HEK293 (cell line): Measurements from ENCODE around the gene TNIP1.

ENCODE experiments used
- CTCF ChIA-PET: fragments of 350-600 bp; formaldehyde crosslinking; extraction: SDS; loops from one replicate; lab custom pipeline; 2021; ENCODE audit warnings: antibody characterized with exemption; lab: Yijun Ruan, JAX
- POLR2A ChIA-PET: fragments of 300-600 bp; formaldehyde crosslinking; extraction: SDS; loops from one replicate; lab custom pipeline; 2020; ENCODE audit warnings: antibody characterized with exemption, inconsistent platforms; lab: Yijun Ruan, JAX
- H3K27ac ChIP-seq: fragments of 200-500 bp; sonication (Bioruptor generic); 2 replicates; pipeline ENCODE4 v1.5.1; 2014; ENCODE audit warnings: low read depth, low read length, control low read depth, inconsistent platforms; ENCODE audit errors: extremely low read depth
- H3K36me3 ChIP-seq, 2 experiments: fragments of 200-500 bp in 1 of 2; sonication (Bioruptor generic) in 1 of 2; 1 replicate in 1 of 2; 2 replicates in 1 of 2; pipeline ENCODE4 v1.5.1; 2014 to 2017; ENCODE audit warnings: inconsistent platforms in 2 of 2, low read length in 2 of 2; ENCODE audit not compliant: control insufficient read depth in 2 of 2, insufficient read depth in 1 of 2
- H3K4me1 ChIP-seq: fragments of 200-500 bp; sonication (Bioruptor generic); 2 replicates; pipeline ENCODE4 v1.5.1; 2014; ENCODE audit warnings: mild to moderate bottlenecking, low read length, inconsistent platforms; ENCODE audit not compliant: control insufficient read depth, insufficient read depth
- H3K4me3 ChIP-seq: 2 replicates; pipeline ENCODE4 v1.5.1; 2011; ENCODE audit warnings: low read depth, mild to moderate bottlenecking, control low read depth, low read length, moderate library complexity
- H3K9me3 ChIP-seq: fragments of 200-500 bp; sonication (Bioruptor generic); 2 replicates; pipeline ENCODE4 v1.5.1; 2014; ENCODE audit warnings: low read depth, low read length, inconsistent platforms; ENCODE audit not compliant: control insufficient read depth, insufficient read depth
- HOXC10 ChIP-seq: sonication (generic); formaldehyde crosslinking; IDR thresholded peaks from 2 replicates; pipeline ENCODE4 v1.8.1; 2023; ENCODE audit warnings: mild to moderate bottlenecking, missing genetic modification reagents
- TCF7L2 ChIP-seq: IDR thresholded peaks from 2 replicates; pipeline ENCODE4 v1.6.1; 2011; ENCODE audit warnings: low read depth, mild to moderate bottlenecking, inconsistent platforms, low read length, moderate library complexity, borderline replicate concordance
- YY2 ChIP-seq: fragments of 450-650 bp; formaldehyde crosslinking; IDR thresholded peaks from 2 replicates; pipeline ENCODE4 v1.5.1; 2016; ENCODE audit warnings: missing biosample characterization, missing genetic modification characterization
- ZBTB10 ChIP-seq: fragments of 450-650 bp; formaldehyde crosslinking; IDR thresholded peaks from 2 replicates; pipeline ENCODE4 v1.5.1; 2016; ENCODE audit warnings: missing biosample characterization, missing genetic modification characterization
- ZBTB44 ChIP-seq: fragments of 450-650 bp; IDR thresholded peaks from 2 replicates; pipeline ENCODE4 v1.5.1; 2018; ENCODE audit warnings: missing biosample characterization, mild to moderate bottlenecking, missing genetic modification characterization
- ZFHX2 ChIP-seq: fragments of 450-650 bp; formaldehyde crosslinking; conservative IDR thresholded peaks from 2 replicates; pipeline ENCODE4 v1.5.1; 2016; ENCODE audit warnings: missing biosample characterization, missing genetic modification characterization
- ZFP3 ChIP-seq: fragments of 450-650 bp; formaldehyde crosslinking; IDR thresholded peaks from 2 replicates; pipeline ENCODE4 v1.5.1; 2016; ENCODE audit warnings: low read depth, missing biosample characterization, missing genetic modification characterization
- ZFP69B ChIP-seq: fragments of 450-650 bp; formaldehyde crosslinking; IDR thresholded peaks from 2 replicates; pipeline ENCODE4 v1.5.1; 2016; ENCODE audit warnings: missing biosample characterization, missing genetic modification characterization
- ZNF18 ChIP-seq: fragments of 450-650 bp; formaldehyde crosslinking; IDR thresholded peaks from 2 replicates; pipeline ENCODE4 v1.5.1; 2016; ENCODE audit warnings: missing biosample characterization, missing genetic modification characterization
- ZNF24 ChIP-seq: fragments of 450-650 bp; formaldehyde crosslinking; IDR thresholded peaks from 2 replicates; pipeline ENCODE4 v1.5.1; 2016; ENCODE audit warnings: missing biosample characterization, missing genetic modification characterization
- ZNF248 ChIP-seq: fragments of 450-650 bp; formaldehyde crosslinking; IDR thresholded peaks from 2 replicates; pipeline ENCODE4 v1.5.1; 2017; ENCODE audit warnings: missing biosample characterization, missing genetic modification characterization
- ZNF280D ChIP-seq: fragments of 450-650 bp; formaldehyde crosslinking; IDR thresholded peaks from 2 replicates; pipeline ENCODE4 v1.5.1; 2016; ENCODE audit warnings: missing biosample characterization, missing genetic modification characterization
- ZNF366 ChIP-seq: fragments of 450-650 bp; formaldehyde crosslinking; conservative IDR thresholded peaks from 2 replicates; pipeline ENCODE4 v1.5.1; 2016; ENCODE audit warnings: missing biosample characterization, missing genetic modification characterization
- ZNF404 ChIP-seq: fragments of 450-650 bp; formaldehyde crosslinking; IDR thresholded peaks from 2 replicates; pipeline ENCODE4 v1.5.1; 2017; ENCODE audit warnings: missing biosample characterization, missing genetic modification characterization
- ZNF433 ChIP-seq: fragments of 450-650 bp; formaldehyde crosslinking; IDR thresholded peaks from 2 replicates; pipeline ENCODE4 v1.5.1; 2016; ENCODE audit warnings: missing biosample characterization, missing genetic modification characterization, low read depth
- ZNF548 ChIP-seq: fragments of 450-650 bp; formaldehyde crosslinking; IDR thresholded peaks from 2 replicates; pipeline ENCODE4 v1.5.1; 2016; ENCODE audit warnings: missing biosample characterization, missing genetic modification characterization
- ZNF558 ChIP-seq: fragments of 450-650 bp; formaldehyde crosslinking; IDR thresholded peaks from 2 replicates; pipeline ENCODE4 v1.5.1; 2016; ENCODE audit warnings: missing biosample characterization, missing genetic modification characterization
- ZNF704 ChIP-seq: fragments of 450-650 bp; formaldehyde crosslinking; IDR thresholded peaks from 2 replicates; pipeline ENCODE4 v1.5.1; 2016; ENCODE audit warnings: missing biosample characterization, missing genetic modification characterization
- ZNF707 ChIP-seq: fragments of 450-650 bp; formaldehyde crosslinking; IDR thresholded peaks from 2 replicates; pipeline ENCODE4 v1.5.1; 2016; ENCODE audit warnings: missing biosample characterization, missing genetic modification characterization
- ZNF777 ChIP-seq: fragments of 450-650 bp; formaldehyde crosslinking; IDR thresholded peaks from 2 replicates; pipeline ENCODE4 v1.5.1; 2017; ENCODE audit warnings: missing biosample characterization, missing genetic modification characterization, borderline replicate concordance
- ZSCAN23 ChIP-seq: fragments of 450-650 bp; formaldehyde crosslinking; IDR thresholded peaks from 2 replicates; pipeline ENCODE4 v1.5.1; 2016; ENCODE audit warnings: missing biosample characterization, missing genetic modification characterization

Gene TNIP1

GRCh38 chr5:151094852-151095245 lies 14.0 kb upstream of the TNIP1 start (continued):
- no peak for TF ChIP-seq ZBTB10 (tag by site-specific recombination)
- no peak for TF ChIP-seq ZBTB44 (tag by site-specific recombination)
- TF ChIP-seq, all 188 proteins: peak for 0

GRCh38 chr5:151094030-151094851 lies 13.4 kb upstream of the TNIP1 start:
- POLR2A ChIA-PET: no interaction called here
- Histone ChIP-seq H3K27ac (no peak overlapping the region), H3K4me1 (no peaks in the 10 kb centered on the region)
- no peak for TF ChIP-seq ZNF777 (tag by site-specific recombination)
- no peak for TF ChIP-seq ZNF24 (tag by site-specific recombination)
- TF ChIP-seq ZFHX2: no peak
- TF ChIP-seq ZFP3 (tag by site-specific recombination): no peak
- TF ChIP-seq, all 188 proteins: peak for 0
- H3K9me3 ChIP-seq: no peaks in the 10 kb centered on the region
- no peaks in the 10 kb centered on the region for H3K36me3 ChIP-seq
- H3K4me3 ChIP-seq: no peak overlapping the region
- CTCF ChIA-PET: interaction anchor here (1.1 kb wide), 1 partner anchor 21 kb away, joined by 7 read pairs; no protein-coding TSS in a partner anchor

- Histone ChIP-seq H3K36me3 (no peaks in the 10 kb centered on the region), H3K4me1 (no peaks in the 10 kb centered on the region), H3K9me3 (no peaks in the 10 kb centered on the region), H3K4me3 (no peak overlapping the region), H3K27ac (no peak overlapping the region)
- POLR2A ChIA-PET: interaction anchor here (0.9 kb wide), 1 partner anchor 13 kb away, joined by 3 read pairs; no protein-coding TSS in a partner anchor
- CTCF ChIA-PET: interaction anchor here (0.6 to 1.1 kb wide), 4 partner anchors 22 to 71 kb away, joined by 4 to 7 read pairs (median 4); no protein-coding TSS in a partner anchor
- TF ChIP-seq ZSCAN23 (tag by site-specific recombination) (no peak), HOXC10 (CRISPR knock-in tag) (no peak), ZNF707 (tag by site-specific recombination) (no peak), ZNF366 (tag by site-specific recombination) (no peak), TCF7L2 (no peak), ZNF704 (tag by site-specific recombination) (no peak), ZNF280D (tag by site-specific recombination) (no peak), YY2 (tag by site-specific recombination) (no peak), ZNF433 (tag by site-specific recombination) (no peak), ZNF558 (tag by site-specific recombination) (no peak), ZFHX2 (no peak), ZNF404 (tag by site-specific recombination) (no peak), ZNF18 (tag by site-specific recombination) (no peak), ZFP69B (tag by site-specific recombination) (no peak), ZNF548 (tag by site-specific recombination) (no peak), ZNF248 (no peak)
Measured at GRCh38 chr5:151093476-151093889, 12.6 kb upstream of the TNIP1 start.
